Stimulated activated CD8-positive, alpha-beta memory T cell treated with anti-CD3 and anti-CD28 coated beads, Interleukin-4, amount 100 ng/mL, for 24 hours (primary cell): ENCODE data around the gene PAIP2B.
"Not testable (repeated sequence)": the region's sequence is repeated elsewhere in the genome, so short reads cannot be mapped to it uniquely, and the experiment has no call there.

Experiments
- DNase-seq: peaks from one replicate; pipeline ENCODE4 v3.0.0-alpha.2; 2020; ENCODE audit warnings: low read depth

PAIP2B gene

GRCh38 chr2:71216501-71216900 lies 10.4 kb downstream of the PAIP2B start:
- DNase-seq, result no peak

DNA sequence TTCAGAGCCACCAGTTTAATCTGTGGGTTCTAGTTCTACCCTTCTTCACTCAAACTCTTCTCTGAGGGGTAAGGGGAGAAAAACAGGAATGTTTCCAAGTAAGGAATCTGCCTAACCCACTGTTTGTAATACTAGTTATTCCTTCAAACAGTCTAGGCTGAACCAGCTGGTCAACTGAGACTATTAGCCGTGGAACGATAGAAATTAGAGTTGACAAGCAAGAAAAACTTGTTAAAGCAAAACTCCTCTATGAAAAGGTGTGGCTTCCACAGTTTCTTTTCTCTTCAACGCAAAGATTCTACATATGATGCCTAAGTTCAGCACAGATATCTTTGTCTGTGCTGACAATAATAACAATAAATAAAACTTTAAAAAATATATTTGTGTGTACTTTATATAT lies 11.5 kb downstream of the PAIP2B start:
- DNase-seq, result no peak

DNA sequence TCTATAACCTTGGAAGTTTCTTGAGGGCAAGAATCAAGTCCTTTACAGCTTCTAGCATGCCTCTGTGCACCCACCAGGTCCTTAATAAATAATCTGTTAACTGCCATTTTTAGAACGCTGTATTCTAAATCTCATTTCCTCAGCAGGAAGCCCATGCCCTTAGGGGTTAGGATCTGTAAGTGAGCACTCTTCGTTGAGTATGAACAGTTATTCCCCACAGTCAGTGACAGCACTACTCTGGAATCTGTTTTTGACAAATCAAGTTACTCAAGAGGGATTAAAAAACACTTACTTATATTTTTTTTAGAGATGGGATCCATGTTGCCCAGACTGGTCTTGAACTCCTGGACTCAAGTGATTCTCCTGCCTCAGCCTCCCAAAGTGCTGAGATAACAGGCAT lies 14.6 kb downstream of the PAIP2B start:
- no peak for DNase-seq

DNA sequence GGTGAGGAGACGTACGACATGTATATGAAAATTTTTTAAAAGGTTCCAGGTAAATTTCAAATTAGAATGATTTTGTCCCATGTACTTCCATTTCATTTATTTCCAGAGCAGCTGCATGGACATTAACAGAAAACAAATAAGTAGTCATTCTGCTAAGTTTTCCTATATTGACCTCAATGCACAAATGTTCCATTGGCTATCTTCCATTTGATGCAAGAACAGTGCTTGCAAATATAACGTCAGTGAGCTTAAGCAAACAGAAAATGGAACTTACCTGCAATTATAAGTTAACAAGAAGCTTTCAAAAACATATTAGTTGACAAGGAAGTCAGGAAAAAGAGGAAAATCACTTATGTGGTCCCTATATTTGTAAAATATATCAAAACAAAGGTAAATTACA lies 16.6 kb downstream of the PAIP2B start:
- no peak for DNase-seq

DNA sequence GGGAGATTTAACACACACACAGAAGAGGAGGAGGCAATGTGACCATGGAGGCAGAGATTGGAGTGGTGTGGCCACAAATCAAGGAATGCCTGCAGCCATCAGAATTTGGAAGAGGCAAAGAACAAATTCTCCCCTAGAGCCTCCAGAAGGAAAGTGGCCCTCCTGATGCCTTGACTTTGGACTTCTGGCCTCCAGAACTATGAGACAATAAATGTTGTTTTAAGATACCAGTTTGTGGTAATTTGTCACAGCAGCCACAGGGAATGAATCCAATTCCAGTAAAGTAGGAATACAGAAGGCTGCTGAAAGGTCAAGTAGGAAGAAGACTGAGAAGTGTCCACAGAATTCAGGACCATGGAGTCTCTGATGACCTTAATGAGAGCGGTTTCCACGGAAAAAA lies 18.1 kb downstream of the PAIP2B start:
- DNase-seq, result no peak

DNA sequence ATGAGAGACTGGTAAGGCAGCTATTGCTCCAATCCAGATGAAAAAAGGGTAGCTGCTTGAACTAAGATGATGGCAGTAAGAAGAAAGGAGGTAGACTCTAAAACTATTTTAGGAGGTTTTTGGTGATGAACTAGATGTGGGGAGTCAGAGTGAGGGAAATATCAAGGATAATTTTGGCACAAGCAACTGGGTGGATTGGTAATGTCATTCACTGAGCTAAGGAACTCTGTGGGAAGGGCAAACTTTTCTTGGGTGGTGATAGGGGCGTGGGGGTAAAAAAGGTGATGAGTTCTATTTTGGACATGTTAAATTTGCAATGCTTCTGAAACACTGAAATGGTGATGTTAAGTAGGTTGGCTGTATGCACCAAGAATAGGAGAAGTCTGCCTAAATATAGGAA lies 19.3 kb downstream of the PAIP2B start:
- no peak for DNase-seq

DNA sequence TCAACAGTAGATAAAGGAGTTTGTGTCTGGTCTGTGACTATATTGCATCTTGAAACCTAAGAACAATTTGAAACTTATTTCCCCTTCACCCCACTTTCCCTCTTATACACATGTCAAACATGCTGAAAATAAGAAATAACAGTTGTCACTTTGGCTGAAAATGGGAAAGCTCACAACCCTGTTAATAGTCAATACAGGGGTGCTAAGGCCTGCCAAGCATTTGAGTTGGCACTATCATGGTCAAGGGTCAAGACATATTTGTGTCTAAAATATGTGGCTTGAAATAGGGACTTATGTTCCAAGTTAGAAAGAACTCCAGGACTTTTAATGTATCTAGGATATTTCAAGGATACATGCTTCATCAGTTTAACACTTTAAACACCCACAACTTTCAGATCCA lies 20.6 kb downstream of the PAIP2B start:
- DNase-seq, result no peak

GRCh38 chr2:71191570-71191943 lies 35.3 kb downstream of the PAIP2B start:
- no peak for DNase-seq

- DNase-seq, result no peak
These were observed 36.0 kb downstream of the PAIP2B start for GRCh38 chr2:71190656-71191569.

DNA sequence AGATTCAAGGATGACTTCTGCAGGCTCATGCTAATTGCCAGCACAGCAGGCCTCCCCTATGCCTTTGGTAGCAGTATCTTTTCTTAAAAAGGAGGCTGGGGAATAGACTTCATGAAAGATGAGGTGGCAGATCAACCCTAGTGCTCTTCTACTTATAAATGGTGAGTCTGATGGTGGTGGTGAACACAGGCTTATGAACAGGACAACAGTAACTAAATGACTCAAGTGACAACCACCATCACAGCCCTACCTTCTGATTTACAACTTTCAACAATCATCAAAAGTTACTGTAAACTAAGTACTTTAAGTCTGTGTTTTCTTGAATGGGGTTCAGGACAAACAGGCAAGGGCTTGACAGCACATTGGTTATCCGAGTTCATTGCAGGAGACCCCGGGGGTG lies 39.3 kb downstream of the PAIP2B start:
- DNase-seq, result no peak

- DNase-seq, result no peak
These were observed 39.9 kb downstream of the PAIP2B start for GRCh38 chr2:71186973-71187372.

- not testable (repeated sequence) for DNase-seq
These were observed 43.4 kb downstream of the PAIP2B start for GRCh38 chr2:71183306-71184115.

GRCh38 chr2:71181316-71181715 lies 45.6 kb downstream of the PAIP2B start:
- DNase-seq, result no peak

DNA sequence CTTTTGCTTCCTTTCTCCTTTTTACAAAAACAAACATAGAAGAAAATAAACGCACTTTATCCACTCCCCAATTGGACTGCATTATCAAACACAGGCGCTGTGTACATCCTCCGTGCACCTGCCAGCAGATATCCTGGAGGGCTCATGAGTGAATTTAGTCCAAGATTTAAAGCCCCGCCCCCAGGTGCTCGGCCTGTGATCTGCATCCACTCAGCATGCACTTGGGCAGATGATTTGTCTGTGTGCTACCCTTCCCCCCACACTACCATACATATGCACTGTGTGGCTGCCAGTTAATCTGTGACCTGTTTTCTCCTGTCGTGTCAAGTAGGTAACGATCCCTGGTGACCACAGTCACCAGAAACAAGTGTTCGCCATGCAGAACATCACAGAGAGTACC lies 48.1 kb downstream of the PAIP2B start:
- DNase-seq, result not testable (repeated sequence)

DNA sequence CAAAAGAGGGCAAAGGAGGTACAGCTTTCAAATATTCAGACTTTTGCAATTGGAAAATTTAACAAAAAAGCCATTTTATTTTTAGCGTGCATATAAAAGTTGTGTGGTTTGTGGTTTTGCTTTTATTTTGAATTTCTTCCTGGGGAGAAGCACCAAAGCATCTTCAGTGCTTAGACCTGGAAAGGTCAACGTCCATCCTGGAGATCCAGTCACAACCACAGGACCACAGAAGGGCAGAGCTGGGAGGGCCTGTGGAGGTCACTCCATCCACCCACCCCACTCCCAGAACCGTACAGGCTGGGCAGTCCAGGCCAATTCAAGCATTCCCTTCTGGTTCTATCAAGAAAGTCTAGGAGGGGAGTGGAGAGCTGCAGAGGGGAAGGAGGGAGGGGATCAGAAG lies 52.7 kb downstream of the PAIP2B start:
- DNase-seq, result no peak

DNA sequence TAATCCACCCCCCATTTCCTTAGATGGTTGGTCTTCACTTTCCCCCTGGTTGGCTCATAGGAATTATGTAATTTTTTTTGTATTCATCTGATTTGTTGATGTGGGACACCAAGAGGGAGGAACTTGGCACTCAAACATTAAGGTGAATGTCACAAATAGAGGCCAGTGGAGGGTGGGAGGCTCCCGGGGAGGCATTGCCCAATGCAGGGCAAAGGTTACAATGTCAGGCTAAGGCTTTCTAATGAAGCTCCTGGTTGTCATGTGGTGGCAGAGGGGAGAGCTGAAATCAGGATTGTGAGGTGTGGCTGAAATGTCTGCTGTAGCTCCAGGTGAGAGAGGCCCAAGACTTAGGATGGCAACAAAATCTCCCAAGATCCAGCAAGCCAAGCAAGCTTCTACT lies 53.8 kb downstream of the PAIP2B start:
- DNase-seq, result no peak

DNA sequence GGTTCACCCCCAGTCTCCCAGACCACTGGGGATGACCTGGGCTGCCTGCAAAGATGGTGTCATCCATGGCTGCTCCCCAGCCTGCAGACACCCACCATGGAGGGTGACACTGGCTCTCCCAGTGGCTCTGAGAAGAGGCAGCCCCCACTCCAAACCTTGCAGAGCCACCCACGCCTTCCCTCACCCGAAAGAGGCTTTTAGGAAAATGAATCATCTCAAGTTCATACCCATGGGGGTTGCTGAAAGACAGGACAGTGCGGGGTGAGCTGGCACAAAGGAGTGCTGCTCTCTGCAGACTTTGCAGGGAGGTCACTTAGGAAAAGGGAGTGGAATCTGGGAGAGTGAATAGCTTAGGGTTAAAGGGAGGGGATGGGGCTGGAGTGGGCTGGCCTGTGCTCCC lies 60.1 kb downstream of the PAIP2B start:
- DNase-seq, result no peak

DNA sequence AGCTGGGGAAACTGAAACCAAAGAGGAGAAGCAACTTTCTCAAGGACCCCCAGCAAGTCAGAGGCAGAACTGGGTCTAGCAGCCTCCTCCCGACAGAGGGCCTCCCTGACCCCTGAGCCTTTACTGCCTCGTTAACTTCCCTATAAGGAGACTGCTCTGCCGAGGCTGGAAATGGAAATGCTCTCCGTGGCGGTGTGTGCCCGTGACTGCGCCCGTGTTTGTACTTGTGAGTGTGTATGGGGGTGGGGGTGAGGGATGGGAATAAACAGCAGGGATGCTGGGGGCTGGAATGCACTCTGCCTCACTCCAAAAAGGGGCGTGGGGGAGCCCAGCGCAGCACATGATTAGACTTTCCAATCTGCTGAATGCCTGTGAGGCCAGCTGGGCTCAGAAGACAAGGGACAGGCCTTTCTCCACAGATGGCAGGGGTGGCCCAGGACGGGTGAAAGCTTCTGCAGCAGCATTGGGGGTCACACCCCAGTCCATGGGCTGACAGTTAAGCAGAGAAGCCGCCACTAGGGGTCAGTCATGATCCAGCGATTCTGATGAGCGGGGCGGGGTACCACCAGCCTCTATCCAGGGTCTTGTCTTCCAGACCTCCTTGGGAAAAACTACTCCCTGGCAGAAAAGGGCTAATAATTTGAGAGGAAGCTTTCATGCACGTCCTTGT lies 69.6 kb downstream of the PAIP2B start:
- DNase-seq, result peak; percentile 53

- no peak for DNase-seq
These were observed 70.3 kb downstream of the PAIP2B start for GRCh38 chr2:71156573-71156972.

- DNase-seq, result no peak
These were observed 71.1 kb downstream of the PAIP2B start for GRCh38 chr2:71155846-71156245.

DNA sequence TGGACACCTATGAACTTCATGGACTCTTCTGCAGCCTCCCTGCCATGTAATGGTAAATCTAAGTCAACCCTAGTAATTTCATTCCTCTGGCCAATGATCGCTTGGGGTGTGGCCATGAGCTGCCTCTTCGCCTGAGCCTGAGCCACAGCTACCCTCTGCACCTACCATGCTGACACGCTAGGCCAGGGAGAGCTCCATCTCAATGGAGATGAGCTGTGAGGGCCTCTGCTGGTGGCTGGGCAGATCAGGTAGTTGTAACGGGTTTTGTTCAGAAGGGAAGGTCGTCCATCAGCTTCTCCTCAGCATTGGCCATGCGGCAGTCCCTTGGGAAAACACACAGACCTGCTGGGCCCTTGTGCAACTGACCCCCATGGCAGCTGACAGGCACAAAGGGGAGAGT lies 72.1 kb downstream of the PAIP2B start:
- no peak for DNase-seq

- no peak for DNase-seq
These were observed 72.6 kb downstream of the PAIP2B start for GRCh38 chr2:71154279-71154678.
